HEK293 (cell line): ENCODE data around the gene LDB2.

Experiments
- ZNF211 ChIP-seq: fragments of 450-650 bp; formaldehyde crosslinking; IDR thresholded peaks from 2 replicates; pipeline ENCODE4 v1.5.1; 2016; ENCODE audit warnings: low read depth, missing biosample characterization, missing genetic modification characterization
- ZNF350 ChIP-seq: fragments of 450-650 bp; formaldehyde crosslinking; IDR thresholded peaks from 2 replicates; pipeline ENCODE4 v1.5.0; 2017; ENCODE audit warnings: missing biosample characterization, mild to moderate bottlenecking, missing genetic modification characterization
- ZNF501 ChIP-seq: fragments of 450-650 bp; formaldehyde crosslinking; IDR thresholded peaks from 2 replicates; pipeline ENCODE4 v1.5.1; 2016; ENCODE audit warnings: missing biosample characterization, missing genetic modification characterization
- TF ChIP-seq, protein P1 (sequence below): fragments of 450-650 bp; formaldehyde crosslinking; IDR thresholded peaks from 2 replicates; pipeline ENCODE4 v1.5.1; 2016; ENCODE audit warnings: missing biosample characterization, missing genetic modification characterization
- TF ChIP-seq, protein P2 (sequence below): fragments of 450-650 bp; formaldehyde crosslinking; IDR thresholded peaks from 2 replicates; pipeline ENCODE4 v1.5.1; 2017; ENCODE audit warnings: missing biosample characterization, missing genetic modification characterization
- TF ChIP-seq, protein P3 (sequence below): fragments of 450-650 bp; formaldehyde crosslinking; IDR thresholded peaks from 2 replicates; pipeline ENCODE4 v1.5.1; 2016; ENCODE audit warnings: missing biosample characterization, missing genetic modification characterization, borderline replicate concordance
- TF ChIP-seq, protein P4 (sequence below): fragments of 450-650 bp; formaldehyde crosslinking; IDR thresholded peaks from 2 replicates; pipeline ENCODE4 v1.5.1; 2016; ENCODE audit warnings: missing biosample characterization, missing genetic modification characterization
- TF ChIP-seq, protein P5 (sequence below): fragments of 450-650 bp; formaldehyde crosslinking; IDR thresholded peaks from 2 replicates; pipeline ENCODE4 v1.5.1; 2016; ENCODE audit warnings: missing biosample characterization, missing genetic modification characterization
- TF ChIP-seq, protein P6 (sequence below): fragments of 450-650 bp; formaldehyde crosslinking; IDR thresholded peaks from 2 replicates; pipeline ENCODE4 v1.5.1; 2017; ENCODE audit warnings: missing biosample characterization, mild to moderate bottlenecking, missing genetic modification characterization, moderate library complexity

DNA sequence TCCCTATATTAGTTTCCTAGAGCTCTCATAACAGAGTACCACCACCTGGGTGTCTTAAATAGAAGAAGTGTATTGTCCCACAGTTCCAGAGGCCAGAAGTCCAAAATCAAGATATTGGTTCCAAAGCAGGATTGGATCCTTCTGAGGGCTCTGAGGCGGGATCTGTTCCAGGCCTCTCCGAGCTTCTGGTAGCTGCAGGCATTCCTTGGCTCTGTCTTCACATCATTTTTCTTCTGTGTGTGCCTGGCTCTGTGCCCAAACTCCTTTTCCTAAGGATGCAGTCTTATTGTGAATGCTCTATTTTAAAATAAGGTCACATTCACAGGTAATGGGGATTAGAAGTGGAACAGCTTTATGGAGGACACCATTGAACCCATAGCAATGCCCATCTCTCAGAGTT is 418.4 kb downstream of the LDB2 start:
- TF ChIP-seq ZNF211 (tag by site-specific recombination) (no peak), ZNF501 (tag by site-specific recombination) (no peak), ZNF350 (tag by site-specific recombination) (no peak)
- TF ChIP-seq, protein P1, sequence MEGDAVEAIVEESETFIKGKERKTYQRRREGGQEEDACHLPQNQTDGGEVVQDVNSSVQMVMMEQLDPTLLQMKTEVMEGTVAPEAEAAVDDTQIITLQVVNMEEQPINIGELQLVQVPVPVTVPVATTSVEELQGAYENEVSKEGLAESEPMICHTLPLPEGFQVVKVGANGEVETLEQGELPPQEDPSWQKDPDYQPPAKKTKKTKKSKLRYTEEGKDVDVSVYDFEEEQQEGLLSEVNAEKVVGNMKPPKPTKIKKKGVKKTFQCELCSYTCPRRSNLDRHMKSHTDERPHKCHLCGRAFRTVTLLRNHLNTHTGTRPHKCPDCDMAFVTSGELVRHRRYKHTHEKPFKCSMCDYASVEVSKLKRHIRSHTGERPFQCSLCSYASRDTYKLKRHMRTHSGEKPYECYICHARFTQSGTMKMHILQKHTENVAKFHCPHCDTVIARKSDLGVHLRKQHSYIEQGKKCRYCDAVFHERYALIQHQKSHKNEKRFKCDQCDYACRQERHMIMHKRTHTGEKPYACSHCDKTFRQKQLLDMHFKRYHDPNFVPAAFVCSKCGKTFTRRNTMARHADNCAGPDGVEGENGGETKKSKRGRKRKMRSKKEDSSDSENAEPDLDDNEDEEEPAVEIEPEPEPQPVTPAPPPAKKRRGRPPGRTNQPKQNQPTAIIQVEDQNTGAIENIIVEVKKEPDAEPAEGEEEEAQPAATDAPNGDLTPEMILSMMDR (tag by site-specific recombination): no peak
- TF ChIP-seq, protein P2, sequence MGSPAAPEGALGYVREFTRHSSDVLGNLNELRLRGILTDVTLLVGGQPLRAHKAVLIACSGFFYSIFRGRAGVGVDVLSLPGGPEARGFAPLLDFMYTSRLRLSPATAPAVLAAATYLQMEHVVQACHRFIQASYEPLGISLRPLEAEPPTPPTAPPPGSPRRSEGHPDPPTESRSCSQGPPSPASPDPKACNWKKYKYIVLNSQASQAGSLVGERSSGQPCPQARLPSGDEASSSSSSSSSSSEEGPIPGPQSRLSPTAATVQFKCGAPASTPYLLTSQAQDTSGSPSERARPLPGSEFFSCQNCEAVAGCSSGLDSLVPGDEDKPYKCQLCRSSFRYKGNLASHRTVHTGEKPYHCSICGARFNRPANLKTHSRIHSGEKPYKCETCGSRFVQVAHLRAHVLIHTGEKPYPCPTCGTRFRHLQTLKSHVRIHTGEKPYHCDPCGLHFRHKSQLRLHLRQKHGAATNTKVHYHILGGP (tag by site-specific recombination): no peak
- TF ChIP-seq, protein P3, sequence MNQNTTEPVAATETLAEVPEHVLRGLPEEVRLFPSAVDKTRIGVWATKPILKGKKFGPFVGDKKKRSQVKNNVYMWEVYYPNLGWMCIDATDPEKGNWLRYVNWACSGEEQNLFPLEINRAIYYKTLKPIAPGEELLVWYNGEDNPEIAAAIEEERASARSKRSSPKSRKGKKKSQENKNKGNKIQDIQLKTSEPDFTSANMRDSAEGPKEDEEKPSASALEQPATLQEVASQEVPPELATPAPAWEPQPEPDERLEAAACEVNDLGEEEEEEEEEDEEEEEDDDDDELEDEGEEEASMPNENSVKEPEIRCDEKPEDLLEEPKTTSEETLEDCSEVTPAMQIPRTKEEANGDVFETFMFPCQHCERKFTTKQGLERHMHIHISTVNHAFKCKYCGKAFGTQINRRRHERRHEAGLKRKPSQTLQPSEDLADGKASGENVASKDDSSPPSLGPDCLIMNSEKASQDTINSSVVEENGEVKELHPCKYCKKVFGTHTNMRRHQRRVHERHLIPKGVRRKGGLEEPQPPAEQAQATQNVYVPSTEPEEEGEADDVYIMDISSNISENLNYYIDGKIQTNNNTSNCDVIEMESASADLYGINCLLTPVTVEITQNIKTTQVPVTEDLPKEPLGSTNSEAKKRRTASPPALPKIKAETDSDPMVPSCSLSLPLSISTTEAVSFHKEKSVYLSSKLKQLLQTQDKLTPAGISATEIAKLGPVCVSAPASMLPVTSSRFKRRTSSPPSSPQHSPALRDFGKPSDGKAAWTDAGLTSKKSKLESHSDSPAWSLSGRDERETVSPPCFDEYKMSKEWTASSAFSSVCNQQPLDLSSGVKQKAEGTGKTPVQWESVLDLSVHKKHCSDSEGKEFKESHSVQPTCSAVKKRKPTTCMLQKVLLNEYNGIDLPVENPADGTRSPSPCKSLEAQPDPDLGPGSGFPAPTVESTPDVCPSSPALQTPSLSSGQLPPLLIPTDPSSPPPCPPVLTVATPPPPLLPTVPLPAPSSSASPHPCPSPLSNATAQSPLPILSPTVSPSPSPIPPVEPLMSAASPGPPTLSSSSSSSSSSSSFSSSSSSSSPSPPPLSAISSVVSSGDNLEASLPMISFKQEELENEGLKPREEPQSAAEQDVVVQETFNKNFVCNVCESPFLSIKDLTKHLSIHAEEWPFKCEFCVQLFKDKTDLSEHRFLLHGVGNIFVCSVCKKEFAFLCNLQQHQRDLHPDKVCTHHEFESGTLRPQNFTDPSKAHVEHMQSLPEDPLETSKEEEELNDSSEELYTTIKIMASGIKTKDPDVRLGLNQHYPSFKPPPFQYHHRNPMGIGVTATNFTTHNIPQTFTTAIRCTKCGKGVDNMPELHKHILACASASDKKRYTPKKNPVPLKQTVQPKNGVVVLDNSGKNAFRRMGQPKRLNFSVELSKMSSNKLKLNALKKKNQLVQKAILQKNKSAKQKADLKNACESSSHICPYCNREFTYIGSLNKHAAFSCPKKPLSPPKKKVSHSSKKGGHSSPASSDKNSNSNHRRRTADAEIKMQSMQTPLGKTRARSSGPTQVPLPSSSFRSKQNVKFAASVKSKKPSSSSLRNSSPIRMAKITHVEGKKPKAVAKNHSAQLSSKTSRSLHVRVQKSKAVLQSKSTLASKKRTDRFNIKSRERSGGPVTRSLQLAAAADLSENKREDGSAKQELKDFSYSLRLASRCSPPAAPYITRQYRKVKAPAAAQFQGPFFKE (tag by site-specific recombination): no peak
- TF ChIP-seq, protein P4, sequence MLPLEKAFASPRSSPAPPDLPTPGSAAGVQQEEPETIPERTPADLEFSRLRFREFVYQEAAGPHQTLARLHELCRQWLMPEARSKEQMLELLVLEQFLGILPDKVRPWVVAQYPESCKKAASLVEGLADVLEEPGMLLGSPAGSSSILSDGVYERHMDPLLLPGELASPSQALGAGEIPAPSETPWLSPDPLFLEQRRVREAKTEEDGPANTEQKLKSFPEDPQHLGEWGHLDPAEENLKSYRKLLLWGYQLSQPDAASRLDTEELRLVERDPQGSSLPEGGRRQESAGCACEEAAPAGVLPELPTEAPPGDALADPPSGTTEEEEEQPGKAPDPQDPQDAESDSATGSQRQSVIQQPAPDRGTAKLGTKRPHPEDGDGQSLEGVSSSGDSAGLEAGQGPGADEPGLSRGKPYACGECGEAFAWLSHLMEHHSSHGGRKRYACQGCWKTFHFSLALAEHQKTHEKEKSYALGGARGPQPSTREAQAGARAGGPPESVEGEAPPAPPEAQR (tag by site-specific recombination): no peak
- TF ChIP-seq, protein P5, sequence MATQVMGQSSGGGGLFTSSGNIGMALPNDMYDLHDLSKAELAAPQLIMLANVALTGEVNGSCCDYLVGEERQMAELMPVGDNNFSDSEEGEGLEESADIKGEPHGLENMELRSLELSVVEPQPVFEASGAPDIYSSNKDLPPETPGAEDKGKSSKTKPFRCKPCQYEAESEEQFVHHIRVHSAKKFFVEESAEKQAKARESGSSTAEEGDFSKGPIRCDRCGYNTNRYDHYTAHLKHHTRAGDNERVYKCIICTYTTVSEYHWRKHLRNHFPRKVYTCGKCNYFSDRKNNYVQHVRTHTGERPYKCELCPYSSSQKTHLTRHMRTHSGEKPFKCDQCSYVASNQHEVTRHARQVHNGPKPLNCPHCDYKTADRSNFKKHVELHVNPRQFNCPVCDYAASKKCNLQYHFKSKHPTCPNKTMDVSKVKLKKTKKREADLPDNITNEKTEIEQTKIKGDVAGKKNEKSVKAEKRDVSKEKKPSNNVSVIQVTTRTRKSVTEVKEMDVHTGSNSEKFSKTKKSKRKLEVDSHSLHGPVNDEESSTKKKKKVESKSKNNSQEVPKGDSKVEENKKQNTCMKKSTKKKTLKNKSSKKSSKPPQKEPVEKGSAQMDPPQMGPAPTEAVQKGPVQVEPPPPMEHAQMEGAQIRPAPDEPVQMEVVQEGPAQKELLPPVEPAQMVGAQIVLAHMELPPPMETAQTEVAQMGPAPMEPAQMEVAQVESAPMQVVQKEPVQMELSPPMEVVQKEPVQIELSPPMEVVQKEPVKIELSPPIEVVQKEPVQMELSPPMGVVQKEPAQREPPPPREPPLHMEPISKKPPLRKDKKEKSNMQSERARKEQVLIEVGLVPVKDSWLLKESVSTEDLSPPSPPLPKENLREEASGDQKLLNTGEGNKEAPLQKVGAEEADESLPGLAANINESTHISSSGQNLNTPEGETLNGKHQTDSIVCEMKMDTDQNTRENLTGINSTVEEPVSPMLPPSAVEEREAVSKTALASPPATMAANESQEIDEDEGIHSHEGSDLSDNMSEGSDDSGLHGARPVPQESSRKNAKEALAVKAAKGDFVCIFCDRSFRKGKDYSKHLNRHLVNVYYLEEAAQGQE (tag by site-specific recombination): no peak
- TF ChIP-seq, protein P6, sequence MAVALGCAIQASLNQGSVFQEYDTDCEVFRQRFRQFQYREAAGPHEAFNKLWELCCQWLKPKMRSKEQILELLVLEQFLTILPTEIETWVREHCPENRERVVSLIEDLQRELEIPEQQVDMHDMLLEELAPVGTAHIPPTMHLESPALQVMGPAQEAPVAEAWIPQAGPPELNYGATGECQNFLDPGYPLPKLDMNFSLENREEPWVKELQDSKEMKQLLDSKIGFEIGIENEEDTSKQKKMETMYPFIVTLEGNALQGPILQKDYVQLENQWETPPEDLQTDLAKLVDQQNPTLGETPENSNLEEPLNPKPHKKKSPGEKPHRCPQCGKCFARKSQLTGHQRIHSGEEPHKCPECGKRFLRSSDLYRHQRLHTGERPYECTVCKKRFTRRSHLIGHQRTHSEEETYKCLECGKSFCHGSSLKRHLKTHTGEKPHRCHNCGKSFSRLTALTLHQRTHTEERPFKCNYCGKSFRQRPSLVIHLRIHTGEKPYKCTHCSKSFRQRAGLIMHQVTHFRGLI (tag by site-specific recombination): no peak
